GM12801 (cell line): ENCODE data around the gene VWA3B.

Experiments
- TF ChIP-seq, protein P1 (sequence below): IDR thresholded peaks from one replicate; pipeline ENCODE4 v1.5.1; 2011; ENCODE audit warnings: control low read depth; ENCODE audit not compliant: insufficient read length; ENCODE audit errors: extremely low read depth

Gene VWA3B

DNA sequence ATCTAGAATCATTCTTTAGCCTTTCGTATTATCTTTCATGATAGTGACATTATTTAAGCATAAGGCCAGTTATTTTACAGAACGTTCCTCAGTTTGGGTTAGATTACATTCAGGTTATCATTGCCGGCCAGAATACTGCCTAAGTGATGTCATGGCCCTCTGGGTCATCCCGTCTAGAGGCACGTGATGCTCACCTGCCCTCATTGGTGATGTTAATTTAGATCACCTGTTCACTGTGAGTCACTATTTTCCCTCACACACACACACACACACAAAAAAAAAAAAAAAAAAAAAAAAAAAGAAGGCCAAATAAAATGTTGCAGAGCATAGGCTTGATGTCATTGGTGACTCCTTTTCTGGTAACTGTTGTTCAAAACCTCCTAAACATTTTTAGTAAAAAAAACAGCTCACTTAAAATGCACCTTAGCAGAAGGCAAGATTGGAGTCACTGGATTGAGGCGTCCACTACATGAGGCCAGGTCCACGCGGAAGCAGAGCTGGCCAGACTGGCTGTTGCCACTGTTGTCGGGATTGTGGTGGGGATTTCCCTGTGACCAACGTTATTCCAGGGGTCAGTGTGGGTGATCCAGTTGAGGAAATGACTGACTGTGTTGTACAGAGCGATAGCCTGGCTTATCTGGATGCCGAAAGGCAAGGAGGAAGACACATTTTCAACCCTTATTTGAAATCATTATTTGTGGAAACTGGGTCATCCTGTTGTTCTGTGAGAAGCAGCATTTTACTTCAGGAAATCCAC lies 207.1 kb downstream of the VWA3B start:
- TF ChIP-seq, protein P1, sequence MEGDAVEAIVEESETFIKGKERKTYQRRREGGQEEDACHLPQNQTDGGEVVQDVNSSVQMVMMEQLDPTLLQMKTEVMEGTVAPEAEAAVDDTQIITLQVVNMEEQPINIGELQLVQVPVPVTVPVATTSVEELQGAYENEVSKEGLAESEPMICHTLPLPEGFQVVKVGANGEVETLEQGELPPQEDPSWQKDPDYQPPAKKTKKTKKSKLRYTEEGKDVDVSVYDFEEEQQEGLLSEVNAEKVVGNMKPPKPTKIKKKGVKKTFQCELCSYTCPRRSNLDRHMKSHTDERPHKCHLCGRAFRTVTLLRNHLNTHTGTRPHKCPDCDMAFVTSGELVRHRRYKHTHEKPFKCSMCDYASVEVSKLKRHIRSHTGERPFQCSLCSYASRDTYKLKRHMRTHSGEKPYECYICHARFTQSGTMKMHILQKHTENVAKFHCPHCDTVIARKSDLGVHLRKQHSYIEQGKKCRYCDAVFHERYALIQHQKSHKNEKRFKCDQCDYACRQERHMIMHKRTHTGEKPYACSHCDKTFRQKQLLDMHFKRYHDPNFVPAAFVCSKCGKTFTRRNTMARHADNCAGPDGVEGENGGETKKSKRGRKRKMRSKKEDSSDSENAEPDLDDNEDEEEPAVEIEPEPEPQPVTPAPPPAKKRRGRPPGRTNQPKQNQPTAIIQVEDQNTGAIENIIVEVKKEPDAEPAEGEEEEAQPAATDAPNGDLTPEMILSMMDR: no peak

DNA sequence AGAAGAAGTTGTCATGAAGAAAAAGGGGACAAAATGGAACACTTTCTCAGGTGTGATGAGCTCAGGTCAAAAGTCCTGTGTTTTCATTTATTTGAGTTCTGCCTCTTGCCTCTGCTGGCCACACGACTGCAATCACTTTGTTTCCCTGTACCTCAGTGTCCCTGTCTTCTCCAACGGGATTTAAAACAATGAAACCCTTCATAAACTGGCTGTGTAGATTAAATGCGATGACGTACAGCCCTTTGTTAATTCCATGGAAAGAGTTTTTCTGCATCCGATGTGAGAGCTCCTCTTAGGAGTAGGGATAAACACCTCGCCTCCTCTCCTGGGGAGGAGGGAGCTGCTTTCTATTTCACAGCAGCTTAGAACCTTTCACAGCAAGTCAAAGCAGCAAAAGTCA lies 207.7 kb downstream of the VWA3B start:
- TF ChIP-seq, protein P1: no peak

DNA sequence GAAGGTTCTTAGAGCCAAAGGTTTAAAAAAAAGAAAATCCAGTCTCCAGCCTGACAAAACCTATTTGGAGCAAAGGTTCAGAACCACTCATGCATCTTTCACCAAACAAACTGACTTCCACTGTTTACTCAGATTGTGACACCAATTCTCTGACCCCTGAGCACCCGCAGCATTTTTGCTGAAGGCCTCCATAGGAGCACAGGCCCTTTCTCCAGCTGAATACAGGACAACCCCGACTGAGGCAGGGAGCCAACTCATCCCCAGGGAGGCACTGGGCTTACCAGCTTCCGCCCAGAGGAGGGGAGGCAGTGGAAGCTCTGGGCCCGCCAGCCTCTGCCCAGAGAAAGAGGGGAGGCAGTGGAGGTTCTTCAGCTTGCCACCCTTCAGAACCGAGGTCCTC lies 208.3 kb downstream of the VWA3B start:
- TF ChIP-seq, protein P1: no peak

DNA sequence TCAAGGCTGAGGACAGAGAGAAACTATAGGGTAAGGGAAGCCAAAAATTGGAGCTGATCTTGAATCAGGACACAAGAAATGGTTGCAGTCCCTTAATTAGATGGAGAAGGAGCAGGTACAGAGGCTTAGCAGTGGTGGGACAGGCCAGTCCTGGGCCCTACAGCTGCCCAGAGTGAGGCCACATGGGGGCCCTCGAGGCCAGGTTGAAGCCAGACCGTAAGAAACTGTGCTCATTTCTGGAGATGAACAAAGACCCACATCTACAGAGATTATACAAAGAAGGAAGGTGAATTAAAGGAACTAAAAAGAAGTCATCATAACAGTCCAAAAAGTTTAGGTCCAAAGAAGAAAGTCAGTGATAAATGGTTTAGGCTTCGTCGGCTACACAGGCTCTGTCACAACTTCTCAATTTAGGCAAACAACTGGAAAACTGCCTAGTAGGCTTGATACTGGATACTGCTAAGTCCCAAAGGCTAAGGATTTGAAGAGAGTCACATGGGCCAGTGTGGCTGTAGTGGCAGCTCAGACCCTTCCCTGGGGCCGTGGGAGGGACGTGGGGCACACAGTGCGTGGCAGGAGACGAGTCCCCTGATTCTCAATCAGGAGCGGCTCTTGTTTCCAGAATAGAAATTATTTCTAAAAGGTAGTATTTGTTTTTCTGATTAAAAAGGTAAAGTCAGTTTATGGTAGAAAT lies 208.9 kb downstream of the VWA3B start:
- TF ChIP-seq, protein P1: no peak

DNA sequence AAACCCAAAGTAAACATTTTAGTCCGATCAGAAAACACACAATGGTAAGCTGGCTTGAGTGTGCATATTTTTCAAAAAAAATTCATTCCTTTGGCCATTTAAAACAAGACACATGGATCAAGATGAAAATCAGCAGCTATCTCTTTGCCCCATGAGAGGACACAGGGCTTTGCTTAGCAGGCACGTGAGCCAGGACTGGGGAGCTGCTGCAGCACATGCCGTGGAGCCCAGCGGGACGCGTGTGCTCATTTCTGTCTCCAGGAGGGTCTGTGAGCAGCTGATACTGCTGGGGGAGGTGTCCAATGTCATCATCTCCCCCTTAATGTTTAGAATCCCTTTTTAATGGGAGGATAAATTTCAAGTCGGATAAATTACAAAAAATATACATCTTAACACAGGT lies 209.5 kb downstream of the VWA3B start:
- TF ChIP-seq, protein P1: no peak

DNA sequence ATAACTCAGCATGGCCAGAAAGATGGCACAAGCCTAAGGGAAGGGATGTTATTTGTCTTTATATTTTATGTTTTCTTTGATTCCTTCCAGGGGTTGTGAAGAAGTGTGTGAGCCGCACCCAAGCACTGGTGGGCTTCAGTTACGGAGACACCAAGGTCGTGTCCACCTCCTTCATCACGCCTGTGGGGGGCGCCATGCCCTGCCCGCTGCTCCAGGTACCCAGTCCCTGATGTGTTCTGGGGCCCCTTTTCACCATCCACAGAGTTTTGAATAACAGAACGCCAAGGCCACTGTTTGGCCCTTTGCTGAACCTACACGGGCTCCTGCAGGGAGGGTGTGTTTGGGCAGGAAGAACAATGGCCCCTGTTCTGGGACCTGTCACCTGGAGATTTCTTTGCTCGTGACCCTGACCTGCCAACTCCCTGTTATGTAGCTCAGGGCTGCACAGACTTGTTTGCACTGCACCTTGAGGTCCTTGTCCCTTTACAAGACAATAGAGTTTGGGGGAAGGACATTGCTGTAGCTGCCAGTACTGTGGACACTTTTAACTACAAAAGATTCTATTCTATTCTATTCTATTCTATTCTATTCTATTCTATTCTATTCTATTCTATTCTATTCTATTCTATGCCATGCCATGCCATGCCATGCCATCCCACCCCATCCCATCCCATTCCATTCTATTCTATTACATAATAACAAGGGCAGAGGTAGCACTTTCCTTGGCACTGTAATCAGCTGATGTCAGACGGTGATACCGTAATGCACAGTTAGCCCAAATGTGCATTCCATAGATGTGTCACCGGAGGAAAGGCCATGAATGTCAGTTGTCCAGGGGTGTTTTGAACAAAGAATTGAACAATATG lies 211.1 kb downstream of the VWA3B start:
- TF ChIP-seq, protein P1: no peak

DNA sequence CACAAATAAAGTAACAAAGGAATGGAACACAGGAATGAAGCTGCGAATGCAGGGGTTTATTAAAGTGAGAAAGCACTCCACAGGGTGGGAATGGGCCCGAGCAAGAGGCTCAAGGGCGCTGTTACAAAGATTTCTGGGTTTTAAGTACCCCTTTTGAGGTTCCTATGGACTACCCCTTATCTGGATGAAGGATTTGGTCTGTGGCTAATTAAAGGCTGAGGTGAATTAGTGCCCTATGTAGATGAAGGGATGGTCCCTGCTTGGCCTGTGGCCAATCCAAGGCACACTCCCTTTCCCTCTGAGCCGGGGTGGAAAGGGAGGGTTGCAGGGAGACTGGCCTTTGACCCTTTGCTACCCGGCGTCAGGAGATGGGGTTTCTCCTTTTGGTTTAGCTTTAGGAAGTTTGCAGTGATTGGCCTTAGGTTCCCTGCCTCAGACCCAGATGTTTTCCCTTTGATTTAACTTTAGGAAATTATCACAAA lies 211.8 kb downstream of the VWA3B start:
- TF ChIP-seq, protein P1: no peak
